Smooth muscle cell (in vitro differentiated cells): ENCODE results near the gene EXOC2. TPM values are rescaled to one million over a fixed set of nuclear protein-coding genes. Genes with fewer than 3 reads are reported as not detected.
"Not testable (repeated sequence)": the region's sequence is repeated elsewhere in the genome, so short reads cannot be mapped to it uniquely, and the experiment has no call there.

ENCODE experiments used
- DNase-seq: peaks from one replicate; lab custom pipeline; 2025; ENCODE audit not compliant: unreplicated experiment; lab: John Stamatoyannopoulos, UW
- H2AFZ ChIP-seq: fragments of 200-600 bp; sonication (generic); 2 replicates; pipeline ENCODE4 v1.6.0; 2016; ENCODE audit warnings: antibody characterized with exemption, low read depth, mild to moderate bottlenecking
- H3F3A ChIP-seq: fragments of 200-600 bp; sonication (generic); 2 replicates; pipeline ENCODE4 v1.6.0; 2017; ENCODE audit warnings: antibody characterized with exemption, low read depth
- H3K27ac ChIP-seq: fragments of 200-600 bp; sonication (generic); 2 replicates; pipeline ENCODE4 v1.5.1; 2016; ENCODE audit warnings: low read depth, mild to moderate bottlenecking
- H3K27me3 ChIP-seq: fragments of 200-600 bp; sonication (generic); 2 replicates; pipeline ENCODE4 v1.6.1; 2016; ENCODE audit warnings: low read depth, mild to moderate bottlenecking
- H3K36me3 ChIP-seq: fragments of 200-600 bp; sonication (generic); 2 replicates; pipeline ENCODE4 v1.5.1; 2016; ENCODE audit warnings: low read depth
- H3K4me1 ChIP-seq: fragments of 200-600 bp; sonication (generic); 2 replicates; pipeline ENCODE4 v1.5.1; 2016; ENCODE audit warnings: low read depth
- H3K4me2 ChIP-seq: fragments of 200-600 bp; sonication (generic); 2 replicates; pipeline ENCODE4 v1.6.0; 2016; ENCODE audit warnings: mild to moderate bottlenecking
- H3K4me3 ChIP-seq: fragments of 200-600 bp; sonication (generic); 2 replicates; pipeline ENCODE4 v1.5.1; 2016; ENCODE audit warnings: mild to moderate bottlenecking
- H3K79me2 ChIP-seq: fragments of 200-600 bp; sonication (generic); 2 replicates; pipeline ENCODE4 v1.6.0; 2016; ENCODE audit warnings: low read depth, mild to moderate bottlenecking
- H3K9ac ChIP-seq: fragments of 200-600 bp; sonication (generic); 2 replicates; pipeline ENCODE4 v1.6.0; 2016; ENCODE audit warnings: low read depth
- H3K9me3 ChIP-seq: fragments of 200-600 bp; sonication (generic); replicated peaks from 2 replicates; pipeline ENCODE4 v1.5.1; 2016; ENCODE audit warnings: low read depth
- H4K20me1 ChIP-seq: fragments of 200-600 bp; sonication (generic); 2 replicates; pipeline ENCODE4 v1.6.0; 2016; ENCODE audit warnings: low read depth
- WGBS: methylation state at CpG from one replicate; pipeline ENCODE4 v1.1.7; 2016; ENCODE audit warnings: low lambda C conversion rate; 5-methylcytosine and 5-hydroxymethylcytosine counted together
- polyA plus RNA-seq: library from polyadenylated mRNA; unstranded; fragments of >200 nt; fragmentation: Nextera tagmentation; extraction: Ambion mirVana; gene quantifications from 2 replicates; pipeline ENCODE4 v1.2.1, GENCODE V29; 2016
- total RNA-seq: library from RNA; depleted of rRNA; stranded (reverse); fragments of >200 nt; gene quantifications from 2 replicates; pipeline ENCODE4 v1.2.3, GENCODE V29; 2014
- TF ChIP-seq, protein P1 (sequence below): fragments of 200-600 bp; sonication (generic); IDR thresholded peaks from 2 replicates; pipeline ENCODE4 v1.5.1; 2017; ENCODE audit warnings: borderline replicate concordance, mild to moderate bottlenecking, antibody characterized with exemption; ENCODE audit not compliant: insufficient read depth, poor library complexity, severe bottlenecking

Gene EXOC2
- total and polyA plus RNA-seq, 2 experiments from 2014 or later: 21.9 to 33.9 TPM

DNA sequence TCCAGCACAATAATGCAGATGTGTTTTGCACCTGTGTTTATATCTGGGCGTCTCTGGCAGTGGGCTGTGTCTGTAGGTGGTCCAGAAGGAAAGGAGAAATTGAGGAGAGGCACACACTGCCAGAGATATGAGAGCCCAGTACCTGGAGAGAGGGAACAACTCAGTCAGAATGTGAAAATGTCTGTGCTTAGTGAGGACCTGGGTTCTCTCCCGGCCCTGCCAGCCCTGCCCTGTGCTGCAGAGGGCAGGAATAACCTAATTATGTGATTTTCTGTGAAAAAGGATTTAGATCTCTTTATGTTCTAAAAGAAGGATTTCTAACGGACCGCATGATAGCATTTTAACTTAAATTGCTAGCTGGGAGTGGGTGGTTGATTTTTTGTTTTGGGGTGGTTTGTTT is 8.3 kb upstream of the EXOC2 start:
- H3K36me3 ChIP-seq: no peaks in the 10 kb centered on the region
- no peak overlapping the region for H3K4me2 ChIP-seq
- H3K9ac ChIP-seq: no peak overlapping the region
- no peak overlapping the region for H3K27ac ChIP-seq
- no peaks in the 10 kb centered on the region for H3K79me2 ChIP-seq
- peaks cover 12% of the 10 kb centered on the region for H3K27me3 ChIP-seq
- no peaks in the 10 kb centered on the region for H3K9me3 ChIP-seq
- TF ChIP-seq, protein P1, sequence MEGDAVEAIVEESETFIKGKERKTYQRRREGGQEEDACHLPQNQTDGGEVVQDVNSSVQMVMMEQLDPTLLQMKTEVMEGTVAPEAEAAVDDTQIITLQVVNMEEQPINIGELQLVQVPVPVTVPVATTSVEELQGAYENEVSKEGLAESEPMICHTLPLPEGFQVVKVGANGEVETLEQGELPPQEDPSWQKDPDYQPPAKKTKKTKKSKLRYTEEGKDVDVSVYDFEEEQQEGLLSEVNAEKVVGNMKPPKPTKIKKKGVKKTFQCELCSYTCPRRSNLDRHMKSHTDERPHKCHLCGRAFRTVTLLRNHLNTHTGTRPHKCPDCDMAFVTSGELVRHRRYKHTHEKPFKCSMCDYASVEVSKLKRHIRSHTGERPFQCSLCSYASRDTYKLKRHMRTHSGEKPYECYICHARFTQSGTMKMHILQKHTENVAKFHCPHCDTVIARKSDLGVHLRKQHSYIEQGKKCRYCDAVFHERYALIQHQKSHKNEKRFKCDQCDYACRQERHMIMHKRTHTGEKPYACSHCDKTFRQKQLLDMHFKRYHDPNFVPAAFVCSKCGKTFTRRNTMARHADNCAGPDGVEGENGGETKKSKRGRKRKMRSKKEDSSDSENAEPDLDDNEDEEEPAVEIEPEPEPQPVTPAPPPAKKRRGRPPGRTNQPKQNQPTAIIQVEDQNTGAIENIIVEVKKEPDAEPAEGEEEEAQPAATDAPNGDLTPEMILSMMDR: no peak
- no peak for DNase-seq
- no peak overlapping the region for H2AFZ ChIP-seq
- H4K20me1 ChIP-seq: no peaks in the 10 kb centered on the region
- no peak overlapping the region for H3K4me3 ChIP-seq
- no peaks in the 10 kb centered on the region for H3F3A ChIP-seq
- no peaks in the 10 kb centered on the region for H3K4me1 ChIP-seq
- WGBS: 76% methylated on average over 4 of the region's 4 CpGs

DNA sequence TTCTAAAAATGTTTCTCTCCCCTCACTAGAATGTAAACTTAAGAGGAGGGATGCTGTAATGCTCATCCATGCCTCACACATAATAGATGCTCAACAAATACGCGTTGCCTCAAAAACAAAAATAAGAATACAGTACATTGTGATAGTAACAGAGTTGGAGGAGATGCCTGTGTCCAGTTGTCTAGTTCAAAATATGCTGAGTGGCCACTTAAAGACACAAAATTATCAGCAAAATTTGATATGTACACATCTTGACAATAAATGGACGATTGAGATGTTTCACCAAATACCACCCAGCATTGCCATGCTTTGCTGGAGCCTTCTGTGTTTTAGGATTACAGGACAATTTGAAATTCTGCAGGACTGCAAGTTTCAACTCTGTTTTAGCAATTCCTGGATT is 7.6 kb upstream of the EXOC2 start:
- Histone ChIP-seq H3K4me3 (no peak overlapping the region), H3K9ac (no peak overlapping the region), H2AFZ (no peak overlapping the region), H3K79me2 (no peaks in the 10 kb centered on the region), H4K20me1 (no peaks in the 10 kb centered on the region), H3K27ac (no peak overlapping the region), H3F3A (no peaks in the 10 kb centered on the region), H3K27me3 (peaks cover 12% of the 10 kb centered on the region), H3K36me3 (no peaks in the 10 kb centered on the region), H3K4me1 (no peaks in the 10 kb centered on the region), H3K4me2 (no peak overlapping the region), H3K9me3 (no peaks in the 10 kb centered on the region)
- 95% methylated on average over 3 of the region's 3 CpGs for WGBS
- DNase-seq: no peak
- TF ChIP-seq, protein P1: no peak

DNA sequence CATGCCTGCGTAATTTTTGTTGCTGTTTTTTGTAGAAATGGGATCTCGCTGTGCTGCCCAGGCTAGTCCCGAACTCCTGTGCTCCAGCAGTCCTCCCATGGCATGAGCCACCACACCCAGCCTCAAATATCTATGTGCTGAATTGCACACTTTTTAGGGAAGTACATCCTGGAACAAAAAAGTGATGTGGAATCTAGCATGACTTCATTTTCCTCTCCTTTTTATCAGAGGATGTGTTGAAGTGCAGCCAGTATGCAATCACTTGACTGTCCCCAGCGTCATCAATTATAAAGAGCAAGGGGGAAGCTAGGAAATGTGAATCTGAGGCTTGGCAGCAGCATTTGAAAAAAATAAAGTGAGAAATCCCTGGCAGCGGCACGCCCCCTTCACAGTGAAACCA is 6.4 kb upstream of the EXOC2 start:
- H3F3A ChIP-seq: no peaks in the 10 kb centered on the region
- no peaks in the 10 kb centered on the region for H3K9me3 ChIP-seq
- H3K4me3 ChIP-seq: no peak overlapping the region
- no peak overlapping the region for H3K27ac ChIP-seq
- H3K79me2 ChIP-seq: no peaks in the 10 kb centered on the region
- H3K36me3 ChIP-seq: no peaks in the 10 kb centered on the region
- H2AFZ ChIP-seq: no peak overlapping the region
- no peaks in the 10 kb centered on the region for H3K4me1 ChIP-seq
- TF ChIP-seq, protein P1: no peak
- H3K9ac ChIP-seq: no peak overlapping the region
- peaks cover 12% of the 10 kb centered on the region for H3K27me3 ChIP-seq
- H4K20me1 ChIP-seq: no peaks in the 10 kb centered on the region
- WGBS: 89% methylated on average over 6 of the region's 6 CpGs
- no peak overlapping the region for H3K4me2 ChIP-seq
- DNase-seq: no peak

DNA sequence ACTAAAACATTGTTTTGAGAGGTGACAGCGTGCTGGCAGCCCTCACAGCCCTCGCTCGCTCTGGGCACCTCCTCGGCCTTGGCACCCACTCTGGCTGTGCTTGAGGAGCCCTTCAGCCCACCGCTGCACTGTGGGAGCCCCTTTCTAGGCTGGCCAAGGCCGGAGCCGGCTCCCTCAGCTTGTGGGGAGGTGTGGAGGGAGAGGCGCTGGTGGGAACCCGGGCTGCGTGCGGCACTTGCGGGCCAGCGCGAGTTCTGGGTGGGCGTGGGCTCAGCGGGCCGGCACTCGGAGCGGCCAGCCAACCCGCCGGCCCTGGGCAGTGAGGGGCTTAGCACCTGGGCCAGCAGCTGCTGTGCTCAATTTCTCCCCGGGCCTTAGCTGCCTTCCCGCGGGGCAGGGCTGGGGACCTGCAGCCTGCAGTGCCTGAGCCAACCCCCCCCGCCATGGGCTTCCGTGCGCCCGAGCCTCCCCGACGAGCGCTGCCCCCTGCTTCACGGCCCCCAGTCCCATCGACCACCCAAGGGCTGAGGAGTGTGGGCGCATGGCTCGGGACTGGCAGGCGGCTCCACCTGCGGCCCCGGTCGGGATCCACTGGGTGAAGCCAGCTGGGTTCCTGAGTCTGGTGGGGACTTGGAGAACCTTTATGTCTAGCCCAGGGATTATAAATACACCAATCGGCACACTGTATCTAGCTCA is 1.6 kb upstream of the EXOC2 start:
- H3K9me3 ChIP-seq, H3K27me3 ChIP-seq, H3F3A ChIP-seq, H3K4me2 ChIP-seq, H3K4me3 ChIP-seq, H3K9ac ChIP-seq, H3K4me1 ChIP-seq, H3K36me3 ChIP-seq, DNase-seq, H2AFZ ChIP-seq, H3K27ac ChIP-seq: not testable (repeated sequence)
- Histone ChIP-seq H4K20me1 (peaks cover 22% of the 10 kb centered on the region), H3K79me2 (peaks cover 24% of the 10 kb centered on the region)
- WGBS: 97% methylated on average over 24 of the region's 40 CpGs
